Germinal center (tissue), 1 donor: ENCODE results near the gene SLC52A1.
"Not testable (repeated sequence)": the region's sequence is repeated elsewhere in the genome, so short reads cannot be mapped to it uniquely, and the experiment has no call there.

Experiments used
- DNase-seq: peaks from one replicate; pipeline ENCODE4 v3.0.0; 2012; ENCODE audit warnings: mixed read lengths, low spot score

Gene SLC52A1

DNA sequence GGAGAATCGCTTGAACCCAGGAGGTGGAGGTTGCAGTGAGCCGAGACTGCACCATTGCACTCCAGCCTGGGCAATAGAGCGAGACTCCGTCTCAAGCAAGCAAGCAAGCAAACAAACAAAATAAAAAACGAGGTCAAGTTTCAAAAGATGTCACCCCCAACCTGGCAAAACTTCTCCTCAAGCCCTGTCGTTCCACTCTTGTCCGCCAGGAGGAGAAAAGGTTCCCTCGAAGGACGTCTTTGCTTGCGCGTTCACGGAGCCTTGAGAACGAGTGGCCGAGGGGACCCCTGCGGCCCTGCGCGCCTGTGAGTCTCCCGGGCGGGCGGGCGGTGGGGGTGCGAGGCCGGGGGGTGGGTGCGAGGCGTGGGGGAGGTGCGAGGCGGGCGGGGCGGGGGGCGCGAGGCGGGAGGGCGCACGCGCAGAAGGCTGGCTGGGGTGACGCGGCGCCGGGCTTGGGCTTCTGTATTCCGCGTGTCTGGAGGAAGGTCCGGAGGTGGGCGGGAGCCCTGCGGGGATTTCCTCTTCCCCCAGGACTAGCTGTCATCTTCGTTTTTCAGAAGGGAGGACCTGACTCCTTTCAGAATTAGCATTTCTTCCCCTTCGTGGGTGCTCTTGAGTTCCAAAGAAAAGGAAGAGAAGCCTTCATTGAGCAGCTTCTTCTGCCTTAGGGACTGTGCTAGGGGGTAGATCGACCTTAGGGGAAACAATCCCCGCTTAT lies 3.7 kb downstream of the SLC52A1 start:
- peak; percentile 79 for DNase-seq

DNA sequence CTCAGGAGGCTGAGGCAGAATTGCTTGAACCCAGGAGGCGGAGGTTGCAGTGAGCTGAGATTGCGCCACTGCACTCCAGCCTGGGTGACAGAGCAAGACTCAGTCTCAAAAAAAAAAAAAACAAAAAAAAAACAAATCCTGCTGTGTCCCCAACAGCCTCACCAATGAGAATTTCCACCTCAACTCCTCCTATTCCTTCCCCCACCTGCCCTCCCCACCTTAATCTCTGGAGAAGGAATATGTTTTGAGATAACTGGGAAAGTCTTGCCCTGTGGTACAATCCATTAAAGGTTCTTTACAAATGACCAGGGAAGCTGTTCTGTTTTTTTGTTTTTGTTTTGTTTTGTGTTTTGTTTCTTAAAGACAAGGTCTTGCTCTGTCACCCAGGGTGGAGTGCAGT lies 5.1 kb downstream of the SLC52A1 start:
- DNase-seq, result not testable (repeated sequence)

DNA sequence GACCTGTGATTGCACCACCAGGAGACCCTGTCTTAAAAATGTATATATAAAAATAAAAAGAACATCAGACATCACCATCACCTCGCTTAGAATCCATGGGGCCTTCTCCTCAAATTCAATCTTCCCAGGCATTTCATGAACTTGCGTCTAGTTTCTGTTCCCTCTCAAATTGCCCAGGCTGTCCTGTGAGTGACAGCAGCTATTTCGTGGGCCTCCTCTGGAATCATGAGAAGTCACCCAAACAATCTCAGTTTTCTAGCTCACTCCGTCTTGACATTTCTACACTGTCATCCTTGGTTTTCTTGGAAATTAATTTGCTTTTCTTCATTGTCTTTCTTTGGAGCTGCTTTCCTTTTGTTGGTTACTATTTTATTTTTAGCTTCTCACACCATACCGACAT lies 7.3 kb downstream of the SLC52A1 start:
- DNase-seq, result no peak

DNA sequence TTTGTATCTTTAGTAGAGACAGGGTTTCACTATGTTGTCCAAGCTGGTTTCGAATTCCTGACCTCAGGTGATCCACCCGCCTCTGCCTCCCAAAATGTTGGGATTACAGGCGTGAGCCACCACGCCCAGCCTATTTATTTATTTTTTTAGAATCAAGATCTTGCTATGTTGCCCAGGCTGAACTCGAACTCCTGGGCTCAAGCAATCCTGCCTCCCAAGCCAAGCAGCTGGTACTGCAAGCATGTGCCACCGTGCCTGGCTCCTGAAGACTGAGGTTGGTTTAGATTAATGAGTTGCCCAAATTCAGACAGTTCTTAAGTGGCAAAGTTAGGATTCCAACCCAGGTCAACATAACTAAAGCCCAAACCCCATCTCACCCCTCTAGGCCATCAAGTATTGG lies 7.9 kb downstream of the SLC52A1 start:
- DNase-seq, result no peak

DNA sequence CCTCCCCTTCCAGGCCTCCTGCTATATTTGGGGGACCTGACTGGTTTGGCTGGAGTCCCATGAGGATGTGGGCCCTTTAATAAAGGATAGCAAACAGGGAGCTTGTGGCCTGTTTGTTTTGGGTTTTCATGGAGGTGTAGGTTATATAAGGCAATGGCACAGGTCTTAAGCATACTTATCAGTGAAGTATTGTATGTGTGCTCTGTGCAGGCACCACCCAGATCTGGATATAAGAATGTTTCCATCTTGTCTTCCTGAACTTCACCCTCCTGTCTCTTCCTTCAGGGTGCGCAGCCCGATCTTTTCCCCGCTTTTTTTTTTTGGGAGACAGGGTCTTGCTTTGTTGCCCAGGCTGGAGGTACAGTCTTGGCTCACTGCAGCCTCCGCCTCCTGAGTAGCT lies 10.6 kb downstream of the SLC52A1 start:
- no peak for DNase-seq

DNA sequence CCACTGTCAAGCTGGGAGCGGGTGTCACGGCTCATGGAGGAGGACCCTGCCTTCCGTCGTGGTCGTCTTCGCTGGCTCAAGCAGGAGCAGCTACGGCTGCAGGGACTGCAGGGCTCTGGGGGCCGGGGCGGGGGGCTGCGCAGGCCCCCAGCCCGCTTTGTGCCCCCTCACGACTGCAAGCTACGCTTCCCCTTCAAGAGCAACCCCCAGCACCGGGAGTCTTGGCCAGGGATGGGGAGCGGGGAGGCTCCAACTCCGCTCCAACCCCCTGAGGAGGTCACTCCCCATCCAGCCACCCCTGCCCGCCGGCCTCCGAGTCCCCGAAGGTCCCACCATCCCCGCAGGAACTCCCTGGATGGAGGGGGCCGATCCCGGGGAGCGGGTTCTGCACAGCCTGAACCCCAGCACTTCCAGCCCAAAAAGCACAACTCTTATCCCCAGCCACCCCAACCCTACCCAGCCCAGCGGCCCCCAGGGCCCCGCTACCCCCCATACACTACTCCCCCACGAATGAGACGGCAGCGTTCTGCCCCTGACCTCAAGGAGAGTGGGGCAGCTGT lies 11.6 kb downstream of the SLC52A1 start:
- DNase-seq, result no peak

DNA sequence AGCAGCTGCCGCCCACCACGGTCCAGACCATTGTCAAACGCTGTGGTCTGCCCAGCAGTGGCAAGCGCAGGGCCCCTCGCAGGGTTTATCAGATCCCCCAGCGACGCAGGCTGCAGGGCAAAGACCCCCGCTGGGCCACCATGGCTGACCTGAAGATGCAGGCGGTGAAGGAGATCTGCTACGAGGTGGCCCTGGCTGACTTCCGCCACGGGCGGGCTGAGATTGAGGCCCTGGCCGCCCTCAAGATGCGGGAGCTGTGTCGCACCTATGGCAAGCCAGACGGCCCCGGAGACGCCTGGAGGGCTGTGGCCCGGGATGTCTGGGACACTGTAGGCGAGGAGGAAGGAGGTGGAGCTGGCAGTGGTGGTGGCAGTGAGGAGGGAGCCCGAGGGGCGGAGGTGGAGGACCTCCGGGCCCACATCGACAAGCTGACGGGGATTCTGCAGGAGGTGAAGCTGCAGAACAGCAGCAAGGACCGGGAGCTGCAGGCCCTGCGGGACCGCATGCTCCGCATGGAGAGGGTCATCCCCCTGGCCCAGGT lies 13.0 kb downstream of the SLC52A1 start:
- DNase-seq, result no peak

DNA sequence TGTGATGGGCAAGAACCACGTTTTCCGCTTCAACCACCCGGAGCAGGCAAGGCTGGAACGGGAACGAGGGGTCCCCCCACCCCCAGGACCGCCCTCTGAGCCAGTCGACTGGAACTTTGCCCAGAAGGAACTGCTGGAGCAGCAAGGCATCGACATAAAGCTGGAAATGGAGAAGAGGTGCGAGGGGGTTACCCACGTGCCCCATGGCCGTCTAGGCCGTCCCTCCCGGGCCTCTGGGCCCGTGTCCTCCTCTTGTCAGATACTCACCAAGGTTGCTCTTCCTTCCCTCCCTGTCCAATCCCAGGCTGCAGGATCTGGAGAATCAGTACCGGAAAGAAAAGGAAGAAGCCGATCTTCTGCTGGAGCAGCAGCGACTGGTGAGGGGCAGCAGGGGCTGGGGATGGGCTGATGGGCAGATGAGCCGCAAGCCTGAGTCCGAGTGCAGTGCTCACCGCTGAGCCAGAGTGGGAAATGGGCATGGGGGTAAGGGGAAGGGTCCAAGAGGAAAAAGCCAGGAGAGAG lies 14.7 kb downstream of the SLC52A1 start:
- no peak for DNase-seq

DNA sequence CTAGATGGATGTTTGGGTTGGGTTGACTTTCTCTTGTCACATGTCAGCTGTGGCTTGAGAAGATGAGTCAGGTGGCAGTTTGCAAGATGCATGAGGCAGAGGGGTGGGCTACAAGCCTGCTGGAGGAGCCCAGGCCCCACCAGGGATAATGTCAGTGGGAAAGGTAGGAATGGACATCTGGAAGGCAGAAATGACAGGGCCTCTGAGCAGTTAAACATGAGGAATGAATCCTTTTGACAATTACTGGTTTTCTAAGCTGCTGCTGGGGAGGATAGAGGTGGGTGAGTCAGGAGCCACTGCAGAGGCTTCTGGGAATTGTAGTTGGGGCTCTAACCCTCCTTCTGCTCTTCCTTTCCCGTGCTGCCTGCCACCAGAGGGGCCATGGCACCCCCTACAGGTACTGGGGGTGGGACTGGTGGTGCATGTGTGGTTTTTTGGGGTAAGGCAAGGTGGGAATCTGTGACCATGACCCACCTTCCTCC lies 15.7 kb downstream of the SLC52A1 start:
- peak; percentile 69 for DNase-seq

DNA sequence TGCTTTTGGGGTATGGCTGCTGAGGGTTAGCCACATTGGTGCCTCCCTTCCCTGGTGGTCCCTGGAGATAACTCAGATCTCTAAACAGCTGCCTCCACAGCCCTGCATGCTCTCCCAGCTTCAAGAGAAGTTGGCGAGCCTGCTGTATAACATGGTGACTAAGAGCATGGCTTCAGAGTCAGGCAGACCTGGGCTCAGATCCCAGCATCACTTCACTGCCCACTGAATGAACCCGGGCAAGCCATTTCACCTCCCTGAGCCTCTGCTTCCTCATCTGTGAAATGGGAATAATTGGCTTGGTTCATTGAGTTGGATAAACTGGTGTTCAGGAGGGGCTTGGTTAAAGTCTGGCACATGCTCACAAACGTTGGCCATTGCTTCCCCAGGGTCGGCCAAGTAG lies 20.9 kb downstream of the SLC52A1 start:
- DNase-seq, result no peak

DNA sequence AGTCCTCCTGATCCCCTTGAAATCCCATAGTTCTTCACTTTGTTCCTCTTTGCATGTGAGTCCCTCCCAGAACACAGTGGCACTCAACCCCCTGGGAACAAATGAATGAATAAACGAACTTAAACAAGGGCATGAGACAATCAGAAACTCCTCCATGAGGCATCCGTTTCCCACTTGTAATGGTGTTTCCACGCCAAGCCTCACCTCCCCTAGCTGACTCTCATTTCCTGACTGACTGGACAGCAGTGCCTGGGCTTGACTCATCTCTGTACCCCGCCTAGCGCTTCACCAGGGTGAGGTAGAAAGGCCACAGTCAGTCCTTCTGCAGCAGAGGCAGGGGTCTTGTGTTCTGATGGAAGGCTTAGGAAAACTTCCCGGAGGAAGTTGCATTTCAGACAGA lies 23.3 kb downstream of the SLC52A1 start:
- DNase-seq, result no peak

DNA sequence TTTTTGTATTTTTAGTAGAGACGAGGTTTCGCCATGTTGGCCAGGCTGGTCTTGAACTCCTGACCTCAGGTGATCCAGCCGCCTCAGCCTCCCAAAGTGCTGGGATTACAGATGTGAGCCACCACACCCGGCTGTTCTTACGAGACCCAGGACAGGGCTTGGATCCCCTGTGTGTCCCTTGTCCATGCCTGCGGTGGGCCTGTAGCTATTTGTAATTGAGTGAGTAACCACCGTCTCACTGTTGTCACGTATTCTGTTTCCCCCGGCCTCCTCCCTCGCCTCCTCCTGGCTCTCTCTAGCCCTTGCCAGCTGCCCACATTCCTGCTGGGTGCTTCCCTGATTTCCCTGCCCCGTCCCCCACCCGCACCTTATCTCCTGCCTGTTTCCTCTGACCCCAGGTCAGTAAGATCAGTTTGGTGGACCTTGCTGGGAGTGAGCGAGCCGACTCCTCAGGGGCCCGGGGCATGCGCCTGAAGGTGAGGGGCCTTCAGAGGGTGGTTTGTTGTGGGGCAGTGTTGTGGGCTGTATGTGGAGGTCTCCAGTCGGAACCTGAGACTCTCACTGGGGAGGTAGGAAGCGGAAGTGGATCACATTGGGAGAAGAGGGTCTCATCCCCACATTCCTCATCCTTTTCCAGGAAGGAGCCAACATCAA lies 31.9 kb downstream of the SLC52A1 start:
- DNase-seq, result no peak

DNA sequence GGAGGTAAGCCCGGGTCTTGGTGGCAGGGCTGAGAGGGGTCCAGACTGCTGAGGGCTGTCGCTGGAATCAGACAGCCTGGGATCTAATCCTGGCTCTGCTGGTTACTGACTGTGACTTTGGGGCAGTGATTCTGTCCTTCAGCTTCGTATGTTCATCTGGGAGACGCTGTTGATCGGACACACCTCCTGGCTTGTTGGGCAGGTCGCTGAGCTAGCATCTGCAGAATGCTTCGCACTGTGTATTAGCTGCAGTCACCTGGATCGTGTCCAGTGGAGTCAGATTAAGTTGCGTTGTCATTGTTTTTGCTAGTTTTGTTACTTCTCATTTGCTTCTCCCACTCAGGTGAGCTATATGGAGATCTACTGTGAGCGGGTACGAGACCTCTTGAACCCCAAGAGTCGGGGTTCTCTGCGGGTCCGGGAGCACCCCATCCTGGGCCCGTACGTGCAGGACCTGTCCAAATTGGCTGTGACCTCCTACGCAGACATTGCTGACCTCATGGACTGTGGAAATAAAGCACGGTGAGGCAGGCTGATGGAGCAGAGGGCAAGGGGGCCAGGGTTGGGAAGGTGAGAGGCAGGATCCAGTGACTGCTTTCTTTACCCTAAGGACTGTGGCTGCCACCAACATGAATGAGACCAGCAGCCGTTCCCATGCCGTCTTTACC lies 33.0 kb downstream of the SLC52A1 start:
- DNase-seq, result no peak

DNA sequence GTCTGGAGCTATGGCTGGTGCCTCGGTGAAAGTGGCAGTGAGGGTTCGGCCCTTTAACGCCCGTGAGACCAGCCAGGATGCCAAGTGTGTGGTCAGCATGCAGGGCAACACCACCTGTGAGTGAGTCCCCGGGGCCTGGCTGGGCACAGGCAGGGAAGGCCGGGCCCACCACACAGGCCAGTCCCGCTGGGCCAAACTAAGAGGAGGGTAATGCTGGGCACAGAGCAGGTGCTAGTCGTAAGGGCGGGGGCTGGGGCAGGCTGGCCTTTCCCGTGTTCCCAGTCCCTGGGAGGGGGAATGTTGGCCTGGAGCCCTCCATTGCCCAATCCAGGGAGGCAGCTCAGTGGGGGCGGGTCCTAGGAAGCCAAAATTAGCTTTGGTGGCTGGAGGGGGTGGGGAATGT lies 35.0 kb downstream of the SLC52A1 start:
- DNase-seq, result no peak

DNA sequence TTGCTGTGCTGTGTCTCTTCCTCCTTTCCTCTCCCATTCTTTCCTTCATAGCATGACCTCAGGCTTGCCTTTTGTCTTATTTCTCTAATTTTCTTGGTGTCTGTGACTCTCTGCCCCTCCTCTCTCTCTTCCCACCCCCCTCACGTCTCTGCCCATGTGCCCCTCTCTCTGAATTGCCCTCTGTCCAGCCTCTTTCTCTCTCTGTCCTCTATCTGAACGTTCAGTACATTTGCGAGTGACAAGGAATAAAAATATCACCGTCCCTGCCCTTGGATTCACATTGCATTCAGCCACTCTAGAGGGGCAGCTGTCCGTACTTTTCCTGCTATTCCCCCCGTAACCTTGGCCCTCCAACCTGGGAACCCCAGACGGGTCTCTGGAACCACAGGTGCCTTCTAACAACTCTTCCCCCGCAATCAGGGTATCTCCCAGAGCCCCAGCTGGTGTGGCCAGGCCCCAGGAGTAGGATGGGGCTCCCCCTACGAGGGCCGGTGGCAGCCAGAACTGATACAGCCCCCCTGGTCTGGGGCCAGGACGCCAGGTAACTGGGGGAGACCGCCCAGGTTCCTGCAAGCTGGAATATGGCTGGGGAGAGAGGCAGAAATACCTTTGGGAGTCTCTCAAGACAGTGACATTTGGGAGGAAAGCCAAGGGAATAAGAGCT lies 35.7 kb downstream of the SLC52A1 start:
- DNase-seq, result no peak

DNA sequence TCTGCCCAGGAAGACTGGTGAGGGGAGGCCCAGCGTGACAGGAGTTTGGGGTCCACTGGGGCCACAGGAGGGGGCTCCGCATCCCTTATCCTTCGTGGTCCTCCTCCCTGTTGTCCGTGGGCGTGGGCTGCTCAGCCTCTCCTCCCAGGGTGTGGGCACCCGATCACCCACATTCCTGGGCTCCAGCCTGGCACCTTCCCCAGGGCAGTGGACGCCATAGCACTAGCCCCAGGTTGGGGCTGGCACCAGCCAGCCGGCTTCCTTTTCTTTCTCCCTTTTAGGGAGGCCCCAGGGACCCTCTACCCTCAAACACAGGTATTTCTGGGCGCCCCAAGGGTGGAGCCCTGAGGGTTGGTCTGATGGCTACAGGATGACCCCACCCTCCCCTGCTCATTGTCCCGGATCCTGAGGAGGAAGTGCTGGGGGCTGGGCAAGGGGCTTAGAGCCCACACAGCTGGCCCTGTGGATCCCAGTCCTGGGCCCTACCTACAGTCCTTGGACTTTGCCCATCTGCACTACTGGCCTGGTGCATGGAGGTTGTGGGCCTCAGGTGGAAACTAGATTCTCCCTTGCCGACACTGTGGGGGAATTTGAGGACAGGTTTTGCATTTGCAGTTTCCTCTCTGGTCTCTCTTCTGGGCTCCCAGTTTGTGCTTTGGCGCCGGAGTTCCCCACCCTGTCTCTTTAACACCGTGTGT lies 36.3 kb downstream of the SLC52A1 start:
- peak; percentile 50 for DNase-seq

DNA sequence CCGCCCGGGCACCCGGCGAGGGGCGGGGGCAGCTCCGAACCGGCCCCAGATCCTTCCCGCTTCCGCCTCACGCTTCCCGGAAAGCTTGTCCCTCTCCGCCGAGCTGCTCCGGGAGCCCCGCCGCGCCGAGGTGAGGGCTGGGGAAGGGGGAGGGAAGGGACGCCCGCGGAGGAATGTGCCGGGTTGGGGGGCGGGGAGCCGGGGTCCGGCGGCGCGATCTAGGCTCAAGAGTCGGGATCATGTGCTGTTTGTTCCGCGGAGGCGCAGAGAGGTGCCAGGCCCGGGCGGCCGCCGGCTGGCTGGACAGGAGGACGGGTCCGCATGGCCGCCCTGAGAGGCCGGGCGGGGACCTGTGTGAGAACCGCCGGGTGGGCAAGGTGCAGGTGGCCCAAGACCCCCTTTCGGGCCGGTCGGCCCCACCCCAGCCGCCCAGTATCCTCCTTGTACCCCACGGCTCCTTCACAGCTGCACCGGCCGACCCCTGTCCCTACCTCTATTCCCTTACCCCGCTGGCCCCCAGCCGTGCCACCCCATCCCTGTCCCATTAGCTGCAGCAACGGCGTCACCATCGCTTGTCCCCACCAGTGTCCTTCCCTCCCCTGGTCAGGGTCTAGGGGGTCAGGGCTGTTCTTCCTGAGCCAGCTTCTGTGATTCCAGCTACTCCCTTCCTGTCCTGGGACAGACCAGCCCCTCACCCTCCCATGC lies 37.0 kb downstream of the SLC52A1 start:
- no peak for DNase-seq

DNA sequence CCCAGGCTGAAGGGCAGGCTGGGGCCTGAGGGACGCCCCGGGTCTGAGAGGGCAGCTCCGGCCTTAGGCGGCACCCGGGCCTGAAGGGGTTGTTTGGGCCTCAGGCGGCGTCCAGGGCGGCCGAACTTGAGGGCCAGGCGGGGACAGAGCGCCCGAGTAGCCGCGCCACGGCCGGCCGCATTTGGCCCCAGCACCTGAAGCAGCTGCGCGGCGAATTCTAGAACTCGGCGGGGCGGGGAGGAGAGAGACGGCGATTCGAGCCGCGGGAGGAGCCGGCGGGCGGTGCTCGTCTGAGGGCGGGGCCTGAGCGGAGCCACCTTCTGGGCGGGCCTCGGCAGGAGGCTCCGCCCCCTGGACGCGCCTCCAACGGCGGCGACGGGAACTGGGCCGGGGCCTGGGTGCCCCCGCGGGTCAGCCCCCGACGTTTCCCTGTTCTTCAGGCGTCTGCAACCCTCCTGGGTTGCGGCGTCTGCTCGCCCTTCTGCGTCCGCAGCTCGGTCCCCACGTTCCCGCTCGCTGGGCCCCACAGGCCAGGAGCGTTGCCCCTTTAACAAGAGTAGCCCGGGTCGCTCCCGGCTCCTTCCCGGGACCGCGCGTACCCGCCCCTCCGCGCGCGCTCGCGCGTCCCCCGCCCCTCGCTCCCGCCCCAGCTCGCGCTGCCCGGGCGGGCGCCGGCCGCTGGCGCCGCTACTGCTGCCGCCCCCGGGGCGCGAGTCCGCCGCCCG lies 37.8 kb downstream of the SLC52A1 start, which contains the start of the genes INCA1 and KIF1C:
INCA1 (minus strand) TSS at position 221 of the 725 bp plus-strand sequence. CDS start 3,085 bp downstream, outside the sequence.
KIF1C (plus strand) TSS at position 649 of the 725 bp plus-strand sequence. CDS start 2,297 bp downstream, outside the sequence.
- peak; percentile 97 for DNase-seq

DNA sequence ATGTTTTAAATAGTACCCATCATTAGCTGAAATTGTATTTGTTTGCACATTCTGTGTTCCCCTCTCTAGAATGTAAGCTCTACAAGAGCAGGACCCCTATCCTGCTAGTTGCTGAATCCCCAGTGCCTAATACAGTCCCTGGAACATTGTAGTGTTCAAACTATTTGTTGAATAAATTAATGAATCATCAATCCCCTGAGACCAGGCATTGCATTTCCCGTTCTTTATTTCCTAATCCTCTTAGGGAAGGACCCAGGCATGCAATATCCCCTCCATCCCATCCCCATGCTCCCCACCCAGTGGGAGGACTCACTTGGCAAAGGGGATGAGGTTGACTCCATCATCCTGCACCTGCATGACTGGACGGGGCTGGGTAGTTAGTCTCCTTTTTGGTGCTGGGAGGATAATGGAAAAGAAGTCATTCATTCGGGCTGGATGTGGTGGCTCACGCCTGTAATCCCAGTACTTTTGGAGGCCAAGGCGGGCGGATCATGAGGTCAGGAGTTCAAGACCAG lies 41.1 kb downstream of the SLC52A1 start:
- no peak for DNase-seq
